GM12873 (cell line): ENCODE data around the gene MCM7.

Source experiments
- TF ChIP-seq, protein P1 (sequence below): IDR thresholded peaks from 2 replicates; pipeline ENCODE4 v1.5.1; 2012; ENCODE audit warnings: low read depth, mild to moderate bottlenecking, moderate library complexity, low read length, control low read depth; ENCODE audit not compliant: insufficient read depth; ENCODE audit errors: missing control alignments

MCM7 gene

DNA sequence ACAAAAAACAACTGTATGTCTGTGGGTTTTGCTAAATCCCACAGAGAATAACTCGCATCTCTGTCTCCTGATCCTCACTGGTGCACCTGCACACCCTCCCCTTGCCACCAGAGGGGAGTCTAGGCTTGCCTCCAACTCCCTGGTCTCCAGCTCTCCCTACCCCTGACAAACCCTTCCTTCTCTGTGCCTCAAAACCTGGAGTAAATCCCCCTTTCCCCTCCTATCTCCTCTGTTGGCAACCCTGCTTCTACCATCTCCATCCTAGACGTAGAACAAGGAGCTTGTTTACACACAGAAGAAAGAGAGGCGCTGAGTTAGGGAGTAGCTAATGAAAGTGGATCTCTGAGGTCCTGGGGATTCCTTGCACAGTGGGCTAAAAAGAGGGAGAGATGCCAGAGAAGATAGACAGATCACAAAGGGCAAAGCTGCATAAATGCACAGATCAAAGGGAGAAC, 31.5 kb upstream of the MCM7 start:
- TF ChIP-seq, protein P1, sequence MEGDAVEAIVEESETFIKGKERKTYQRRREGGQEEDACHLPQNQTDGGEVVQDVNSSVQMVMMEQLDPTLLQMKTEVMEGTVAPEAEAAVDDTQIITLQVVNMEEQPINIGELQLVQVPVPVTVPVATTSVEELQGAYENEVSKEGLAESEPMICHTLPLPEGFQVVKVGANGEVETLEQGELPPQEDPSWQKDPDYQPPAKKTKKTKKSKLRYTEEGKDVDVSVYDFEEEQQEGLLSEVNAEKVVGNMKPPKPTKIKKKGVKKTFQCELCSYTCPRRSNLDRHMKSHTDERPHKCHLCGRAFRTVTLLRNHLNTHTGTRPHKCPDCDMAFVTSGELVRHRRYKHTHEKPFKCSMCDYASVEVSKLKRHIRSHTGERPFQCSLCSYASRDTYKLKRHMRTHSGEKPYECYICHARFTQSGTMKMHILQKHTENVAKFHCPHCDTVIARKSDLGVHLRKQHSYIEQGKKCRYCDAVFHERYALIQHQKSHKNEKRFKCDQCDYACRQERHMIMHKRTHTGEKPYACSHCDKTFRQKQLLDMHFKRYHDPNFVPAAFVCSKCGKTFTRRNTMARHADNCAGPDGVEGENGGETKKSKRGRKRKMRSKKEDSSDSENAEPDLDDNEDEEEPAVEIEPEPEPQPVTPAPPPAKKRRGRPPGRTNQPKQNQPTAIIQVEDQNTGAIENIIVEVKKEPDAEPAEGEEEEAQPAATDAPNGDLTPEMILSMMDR: peak; percentile 99

GRCh38 chr7:100132126-100132525, 30.9 kb upstream of the MCM7 start:
- TF ChIP-seq, protein P1: no peak

GRCh38 chr7:100130608-100131453, 29.6 kb upstream of the MCM7 start:
- TF ChIP-seq, protein P1: peak; percentile 81

DNA sequence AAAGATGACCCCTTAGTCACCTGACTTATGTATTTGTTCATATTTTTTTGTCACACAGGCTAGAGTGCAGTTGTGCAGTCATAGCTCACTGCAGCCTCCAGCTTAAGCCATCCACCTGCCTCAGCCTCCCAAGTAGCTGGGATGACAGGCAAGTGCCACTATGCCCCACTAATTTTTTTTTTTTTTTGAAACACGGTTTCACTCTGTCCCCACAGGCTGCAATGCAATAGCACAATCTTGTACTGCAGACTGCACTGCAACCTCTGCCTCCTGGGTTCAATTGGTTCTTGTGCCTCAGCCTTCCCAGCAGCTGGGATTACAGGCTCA, 27.4 kb upstream of the MCM7 start:
- TF ChIP-seq, protein P1: no peak

DNA sequence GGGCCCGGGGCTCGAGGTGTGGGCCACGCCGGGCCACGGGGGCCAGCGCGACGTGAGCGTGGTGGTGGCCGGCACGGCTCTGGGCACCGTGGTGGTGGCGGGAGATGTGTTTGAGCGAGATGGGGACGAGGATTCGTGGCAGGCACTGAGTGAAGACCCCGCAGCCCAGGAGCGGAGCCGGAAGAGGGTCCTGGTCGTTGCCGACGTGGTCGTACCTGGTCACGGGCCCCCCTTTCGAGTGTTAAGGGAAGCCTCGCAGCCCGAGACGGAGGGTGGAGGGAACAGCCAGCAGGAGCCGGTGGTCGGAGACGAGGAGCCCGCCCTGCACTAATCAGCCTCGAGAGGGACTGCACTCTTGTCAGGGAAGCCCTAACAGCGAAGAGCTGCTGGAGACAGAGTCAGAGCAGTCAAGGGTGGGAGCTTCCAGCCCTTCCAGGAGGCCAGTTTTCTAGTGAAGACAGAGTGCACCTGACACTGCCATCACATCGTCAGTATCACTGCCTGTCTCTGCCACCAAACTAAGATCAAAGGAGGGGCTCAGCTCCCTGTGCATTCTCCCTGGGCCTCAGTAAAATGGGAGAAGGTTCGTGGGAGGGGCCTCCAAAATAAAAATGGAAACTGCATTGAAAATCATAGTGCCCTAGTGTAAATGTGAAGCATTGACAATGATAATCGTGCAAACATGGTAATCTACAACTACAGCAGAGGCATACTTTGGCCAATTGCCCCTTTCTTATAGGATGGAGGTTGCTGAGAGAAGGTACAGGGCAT, 26.9 kb upstream of the MCM7 start:
- TF ChIP-seq, protein P1: peak; percentile 1

DNA sequence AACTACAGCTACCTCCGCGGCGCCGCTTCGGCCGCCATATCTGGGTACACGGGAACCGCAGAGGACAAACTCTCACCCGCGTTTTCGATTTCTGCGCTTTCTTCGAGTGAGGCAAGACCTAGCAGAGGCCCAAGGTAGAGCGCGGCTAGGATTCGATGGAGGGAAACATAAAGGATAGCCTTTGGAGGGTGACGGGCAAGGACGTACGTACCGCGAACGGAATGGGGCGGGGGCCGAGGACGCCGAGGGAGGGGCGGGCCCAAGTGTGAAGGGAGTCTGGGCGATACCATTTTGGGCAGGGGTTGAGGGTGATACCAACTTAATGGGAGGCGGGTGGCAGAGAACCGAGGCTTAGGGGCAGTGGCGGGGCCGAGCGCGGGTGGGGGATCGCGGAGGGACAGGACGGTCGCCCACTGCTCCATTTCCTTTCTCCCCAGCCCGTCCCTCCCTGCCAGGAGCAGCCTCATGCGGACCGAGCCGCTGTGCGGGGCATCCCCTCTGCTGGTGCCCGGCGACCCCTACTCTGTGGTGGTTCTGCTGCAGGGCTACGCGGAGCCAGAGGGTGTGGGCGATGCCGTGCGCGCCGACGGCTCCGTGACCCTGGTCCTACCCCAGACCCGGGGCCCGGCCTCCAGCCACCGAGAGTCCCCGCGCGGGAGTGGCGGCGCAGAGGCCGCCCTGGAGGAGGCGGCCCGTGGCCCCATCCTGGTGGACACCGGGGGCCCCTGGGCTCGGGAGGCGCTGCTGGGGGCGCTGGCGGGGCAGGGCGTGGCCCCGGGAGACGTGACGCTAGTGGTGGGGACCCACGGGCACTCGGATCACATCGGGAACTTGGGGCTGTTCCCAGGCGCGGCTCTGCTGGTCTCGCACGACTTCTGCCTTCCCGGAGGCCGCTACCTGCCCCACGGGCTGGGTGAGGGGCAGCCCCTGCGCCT, 26.0 kb upstream of the MCM7 start, which contains the start of gene MBLAC1:
TSS of gene MBLAC1 (plus strand) at position 37 of the 935 bp plus-strand sequence. CDS start at position 466, 429 bp downstream.
- TF ChIP-seq, protein P1: peak; percentile 7
